Measurements from ENCODE around the gene RET. TPM values are rescaled to one million over a fixed set of nuclear protein-coding genes. Genes with fewer than 3 reads are reported as not detected.

RET gene
- total RNA-seq, 1 experiment from 2014 or later, result not detected

GRCh38 chr10:43153901-43154300, 77.0 kb downstream of the RET start:
- Histone ChIP-seq H3K4me3 (ENCODE audit: low read length) (no peak overlapping the region), H3K9me2 (replicated peaks; ENCODE audit: insufficient read depth, low read length) (no peaks in the 10 kb centered on the region), H2AFZ (ENCODE audit: low read length) (no peak overlapping the region), H3K4me2 (ENCODE audit: low read depth, low read length, poor library complexity, severe bottlenecking) (no peak overlapping the region), H3K27ac (ENCODE audit: low read length) (no peak overlapping the region), H4K20me1 (ENCODE audit: insufficient read depth, low read depth, low read length) (no peaks in the 10 kb centered on the region), H3K27me3 (ENCODE audit: low read length) (no peaks in the 10 kb centered on the region), H3K79me2 (ENCODE audit: low read length) (peaks cover 96% of the 10 kb centered on the region), H3K9ac (ENCODE audit: low read length) (no peak overlapping the region), H3K36me3 (ENCODE audit: insufficient read depth, low read length) (no peaks in the 10 kb centered on the region), H3K9me3 (ENCODE audit: low read length) (no peaks in the 10 kb centered on the region), H3K4me1 (ENCODE audit: low read length) (no peaks in the 10 kb centered on the region)
- no peak for DNase-seq

DNA sequence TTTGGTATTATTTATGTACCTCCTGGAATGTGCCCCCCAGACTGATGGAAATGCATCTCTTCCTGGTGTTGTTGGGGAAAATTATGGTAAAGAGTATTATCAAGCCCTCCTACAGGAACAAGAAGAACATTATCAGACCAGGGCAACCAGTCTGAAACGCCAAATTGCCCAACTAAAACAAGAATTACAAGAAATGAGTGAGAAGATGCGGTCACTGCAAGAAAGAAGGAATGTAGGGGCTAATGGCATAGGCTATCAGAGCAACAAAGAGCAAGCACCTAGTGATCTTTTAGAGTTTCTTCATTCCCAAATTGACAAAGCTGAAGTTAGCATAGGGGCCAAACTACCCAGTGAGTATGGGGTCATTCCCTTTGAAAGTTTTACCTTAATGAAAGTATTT, 78.4 kb downstream of the RET start:
- Histone ChIP-seq H3K4me1 (ENCODE audit: low read length) (peaks cover 1% of the 10 kb centered on the region; the same call in 1 of the 2 replicates), H4K20me1 (ENCODE audit: insufficient read depth, low read depth, low read length) (no peaks in the 10 kb centered on the region), H3K9me3 (ENCODE audit: low read length) (no peaks in the 10 kb centered on the region), H3K27me3 (ENCODE audit: low read length) (no peaks in the 10 kb centered on the region), H3K4me3 (ENCODE audit: low read length) (no peak overlapping the region), H3K9ac (ENCODE audit: low read length) (no peak overlapping the region), H3K4me2 (ENCODE audit: low read depth, low read length, poor library complexity, severe bottlenecking) (no peak overlapping the region), H2AFZ (ENCODE audit: low read length) (no peak overlapping the region), H3K9me2 (replicated peaks; ENCODE audit: insufficient read depth, low read length) (no peaks in the 10 kb centered on the region), H3K36me3 (ENCODE audit: insufficient read depth, low read length) (no peaks in the 10 kb centered on the region), H3K79me2 (ENCODE audit: low read length) (peaks cover 96% of the 10 kb centered on the region), H3K27ac (ENCODE audit: low read length) (no peak overlapping the region)
- no peak for DNase-seq

GRCh38 chr10:43155741-43156140, 78.9 kb downstream of the RET start:
- Histone ChIP-seq H3K27ac (ENCODE audit: low read length) (no peak overlapping the region), H2AFZ (ENCODE audit: low read length) (no peak overlapping the region), H3K9ac (ENCODE audit: low read length) (no peak overlapping the region), H3K9me3 (ENCODE audit: low read length) (no peaks in the 10 kb centered on the region), H3K36me3 (ENCODE audit: insufficient read depth, low read length) (no peaks in the 10 kb centered on the region), H4K20me1 (ENCODE audit: insufficient read depth, low read depth, low read length) (no peaks in the 10 kb centered on the region), H3K79me2 (ENCODE audit: low read length) (peaks cover 95% of the 10 kb centered on the region), H3K4me1 (ENCODE audit: low read length) (peaks cover 4% of the 10 kb centered on the region; the same call in 1 of the 2 replicates), H3K4me3 (ENCODE audit: low read length) (no peak overlapping the region), H3K4me2 (ENCODE audit: low read depth, low read length, poor library complexity, severe bottlenecking) (no peak overlapping the region), H3K27me3 (ENCODE audit: low read length) (no peaks in the 10 kb centered on the region), H3K9me2 (replicated peaks; ENCODE audit: insufficient read depth, low read length) (no peaks in the 10 kb centered on the region)
- DNase-seq, result no peak

DNA sequence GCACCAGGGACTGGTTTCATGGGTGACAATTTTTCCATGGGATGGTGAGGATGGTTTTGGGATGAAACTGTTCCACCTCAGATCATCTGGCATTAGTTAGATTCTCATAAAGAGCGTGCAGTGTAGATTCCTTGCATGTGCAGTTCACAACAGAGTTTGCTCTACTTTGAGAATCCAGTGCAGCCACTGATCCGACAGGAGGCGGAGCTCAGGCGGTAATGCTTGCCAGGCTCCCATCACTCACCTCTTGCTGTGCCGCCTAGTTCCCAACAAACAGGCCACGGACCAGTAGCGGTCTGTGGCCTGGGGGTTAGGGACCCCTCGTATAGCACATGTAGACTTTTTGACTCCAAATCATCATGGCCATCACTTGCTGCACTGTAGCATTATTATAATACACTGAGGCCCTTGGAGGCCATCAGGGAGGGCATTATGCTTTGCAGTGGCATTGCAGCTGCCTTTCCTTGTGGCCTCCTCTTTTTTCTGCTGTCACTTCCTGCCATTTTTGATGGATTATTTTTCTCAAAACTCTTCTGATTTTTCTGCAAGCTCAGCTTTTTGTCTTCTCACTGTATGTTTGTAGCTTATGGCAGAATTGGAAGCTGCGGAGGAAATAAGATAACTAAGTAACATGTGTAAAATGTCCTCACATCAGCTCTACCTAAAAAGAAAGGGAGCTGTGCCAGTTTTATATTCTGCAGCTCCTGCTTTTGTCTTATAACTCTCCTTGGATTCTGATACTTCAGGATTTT, 79.9 kb downstream of the RET start:
- Histone ChIP-seq H3K4me1 (ENCODE audit: low read length) (peaks cover 4% of the 10 kb centered on the region; the same call in 1 of the 2 replicates), H3K4me3 (ENCODE audit: low read length) (no peak overlapping the region), H3K79me2 (ENCODE audit: low read length) (peaks cover 95% of the 10 kb centered on the region), H3K27me3 (ENCODE audit: low read length) (no peaks in the 10 kb centered on the region), H3K9me3 (ENCODE audit: low read length) (no peaks in the 10 kb centered on the region), H3K9ac (ENCODE audit: low read length) (no peak overlapping the region), H2AFZ (ENCODE audit: low read length) (no peak overlapping the region), H3K36me3 (ENCODE audit: insufficient read depth, low read length) (no peaks in the 10 kb centered on the region), H3K9me2 (replicated peaks; ENCODE audit: insufficient read depth, low read length) (no peaks in the 10 kb centered on the region), H4K20me1 (ENCODE audit: insufficient read depth, low read depth, low read length) (no peaks in the 10 kb centered on the region), H3K4me2 (ENCODE audit: low read depth, low read length, poor library complexity, severe bottlenecking) (no peak overlapping the region), H3K27ac (ENCODE audit: low read length) (no peak overlapping the region)
- no peak for DNase-seq

- H3K27me3 ChIP-seq (ENCODE audit: low read length), result no peaks in the 10 kb centered on the region
- H3K36me3 ChIP-seq (ENCODE audit: insufficient read depth, low read length), result no peaks in the 10 kb centered on the region; the same call in 1 of the 2 replicates
- no peaks in the 10 kb centered on the region for H4K20me1 ChIP-seq (ENCODE audit: insufficient read depth, low read depth, low read length)
- DNase-seq, result no peak
- H3K4me3 ChIP-seq (ENCODE audit: low read length), result no peak overlapping the region
- no peak overlapping the region for H3K4me2 ChIP-seq (ENCODE audit: low read depth, low read length, poor library complexity, severe bottlenecking)
- peaks cover 4% of the 10 kb centered on the region; the same call in 1 of the 2 replicates for H3K4me1 ChIP-seq (ENCODE audit: low read length)
- H3K79me2 ChIP-seq (ENCODE audit: low read length), result peaks cover 91% of the 10 kb centered on the region
- H2AFZ ChIP-seq (ENCODE audit: low read length), result no peak overlapping the region
- H3K27ac ChIP-seq (ENCODE audit: low read length), result no peak overlapping the region
- H3K9me3 ChIP-seq (ENCODE audit: low read length), result no peaks in the 10 kb centered on the region
- H3K9ac ChIP-seq (ENCODE audit: low read length), result no peak overlapping the region
- H3K9me2 ChIP-seq (replicated peaks; ENCODE audit: insufficient read depth, low read length), result no peaks in the 10 kb centered on the region
These were observed 81.8 kb downstream of the RET start for GRCh38 chr10:43158636-43159035.

GRCh38 chr10:43160046-43160920, 83.4 kb downstream of the RET start:
- DNase-seq, result no peak
- Histone ChIP-seq H3K4me3 (ENCODE audit: low read length) (no peak overlapping the region), H3K27me3 (ENCODE audit: low read length) (no peaks in the 10 kb centered on the region), H3K4me1 (ENCODE audit: low read length) (peaks cover 4% of the 10 kb centered on the region; the same call in 1 of the 2 replicates), H3K36me3 (ENCODE audit: insufficient read depth, low read length) (no peaks in the 10 kb centered on the region; the same call in 1 of the 2 replicates), H3K27ac (ENCODE audit: low read length) (no peak overlapping the region), H3K79me2 (ENCODE audit: low read length) (peaks cover 86% of the 10 kb centered on the region), H4K20me1 (ENCODE audit: insufficient read depth, low read depth, low read length) (no peaks in the 10 kb centered on the region), H3K9ac (ENCODE audit: low read length) (no peak overlapping the region), H3K9me3 (ENCODE audit: low read length) (no peaks in the 10 kb centered on the region), H3K9me2 (replicated peaks; ENCODE audit: insufficient read depth, low read length) (no peaks in the 10 kb centered on the region), H2AFZ (ENCODE audit: low read length) (no peak overlapping the region), H3K4me2 (ENCODE audit: low read depth, low read length, poor library complexity, severe bottlenecking) (no peak overlapping the region)

GRCh38 chr10:43160921-43161255, 84.0 kb downstream of the RET start:
- Histone ChIP-seq H3K36me3 (ENCODE audit: insufficient read depth, low read length) (no peaks in the 10 kb centered on the region; the same call in 1 of the 2 replicates), H3K4me1 (ENCODE audit: low read length) (peaks cover 4% of the 10 kb centered on the region; the same call in 1 of the 2 replicates), H3K79me2 (ENCODE audit: low read length) (peaks cover 82% of the 10 kb centered on the region), H3K9ac (ENCODE audit: low read length) (no peak overlapping the region), H3K4me2 (ENCODE audit: low read depth, low read length, poor library complexity, severe bottlenecking) (no peak overlapping the region), H3K27me3 (ENCODE audit: low read length) (no peaks in the 10 kb centered on the region), H3K27ac (ENCODE audit: low read length) (no peak overlapping the region), H3K4me3 (ENCODE audit: low read length) (no peak overlapping the region), H3K9me3 (ENCODE audit: low read length) (no peaks in the 10 kb centered on the region), H2AFZ (ENCODE audit: low read length) (no peak overlapping the region), H4K20me1 (ENCODE audit: insufficient read depth, low read depth, low read length) (no peaks in the 10 kb centered on the region), H3K9me2 (replicated peaks; ENCODE audit: insufficient read depth, low read length) (no peaks in the 10 kb centered on the region)
- no peak for DNase-seq

DNA sequence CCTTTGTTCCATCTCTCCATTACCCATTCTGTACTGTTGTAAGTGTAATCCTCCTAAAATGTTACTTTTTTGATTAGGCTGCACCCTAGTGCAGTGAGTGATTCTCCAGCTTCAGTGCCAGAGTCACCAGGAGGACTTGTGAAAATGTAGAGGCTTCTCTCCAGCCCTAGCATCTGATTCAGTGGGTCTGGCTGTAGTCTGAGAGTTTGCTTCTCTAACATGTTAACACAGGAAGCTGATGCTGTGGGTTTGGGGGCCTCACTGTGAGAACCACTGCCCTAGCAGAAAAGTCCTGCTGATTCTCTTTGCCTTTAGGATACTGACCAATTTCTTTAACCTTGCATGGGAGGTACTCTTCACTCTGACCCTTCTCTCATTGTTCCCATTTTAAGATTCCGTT, 85.7 kb downstream of the RET start:
- Histone ChIP-seq H3K4me2 (ENCODE audit: low read depth, low read length, poor library complexity, severe bottlenecking) (no peak overlapping the region), H3K9ac (ENCODE audit: low read length) (no peak overlapping the region), H3K79me2 (ENCODE audit: low read length) (peaks cover 75% of the 10 kb centered on the region), H2AFZ (ENCODE audit: low read length) (no peak overlapping the region), H3K9me2 (replicated peaks; ENCODE audit: insufficient read depth, low read length) (no peaks in the 10 kb centered on the region), H4K20me1 (ENCODE audit: insufficient read depth, low read depth, low read length) (no peaks in the 10 kb centered on the region), H3K27me3 (ENCODE audit: low read length) (no peaks in the 10 kb centered on the region), H3K4me1 (ENCODE audit: low read length) (peaks cover 11% of the 10 kb centered on the region), H3K36me3 (ENCODE audit: insufficient read depth, low read length) (no peaks in the 10 kb centered on the region; the same call in 1 of the 2 replicates), H3K4me3 (ENCODE audit: low read length) (no peak overlapping the region), H3K27ac (ENCODE audit: low read length) (no peak overlapping the region), H3K9me3 (ENCODE audit: low read length) (no peaks in the 10 kb centered on the region)
- no peak for DNase-seq

All from Karpas-422 (cell line).